ENCODE results near the gene BAHCC1. TPM values are rescaled to one million over a fixed set of nuclear protein-coding genes. Genes with fewer than 3 reads are reported as not detected.
A peak's percentile ranks its signal among the peaks of the same experiment; 100 is the strongest.

Gene BAHCC1
- total and polyA plus RNA-seq, 2 of the 8 experiments (the other 6 are each of a cell fraction or from before 2014, with no cell fraction given), result 0.26 to 0.58 TPM

GRCh38 chr17:81399481-81400153, 4.4 kb downstream of the BAHCC1 start (continued):
- TF ChIP-seq KDM4A (IDR thresholded peaks at IDR 0.05; ENCODE audit: low read depth, low read length, severe bottlenecking) (peak; percentile 29), PHF8 (conservative IDR thresholded peaks at IDR 0.05; ENCODE audit: low read depth, low read length) (no peak)

Data from H1 (cell line).